CD4-positive, alpha-beta memory T cell (primary cell): ENCODE results near the gene CD2. TPM values are rescaled to one million over a fixed set of nuclear protein-coding genes. Genes with fewer than 3 reads are reported as not detected.

Experiments
- CTCF ChIA-PET: fragments of 350-600 bp; sonication (Branson Sonifier 250); formaldehyde crosslinking; loops from one replicate; lab custom pipeline; 2021; ENCODE audit warnings: inconsistent platforms; ENCODE audit not compliant: partially characterized antibody; lab: Charles Lee
- POLR2A ChIA-PET: fragments of 350-600 bp; sonication (Branson Sonifier 250); formaldehyde crosslinking; loops from one replicate; lab custom pipeline; 2021; ENCODE audit not compliant: partially characterized antibody; lab: Charles Lee
- DNase-seq, 5 donors: peaks; one replicate each; pipeline versions ENCODE4 v3.0.0 to v3.0.0-alpha.2; 2020 to 2022; ENCODE audit warnings: mixed read lengths in 1 of 5
- H3K27ac ChIP-seq: one replicate; pipeline ENCODE4 v1.7.0; 2013; ENCODE audit warnings: low read depth, low read length
- H3K27me3 ChIP-seq: 2 replicates; pipeline ENCODE4 v1.7.0; 2013; ENCODE audit warnings: mild to moderate bottlenecking, low read length, moderate library complexity; ENCODE audit not compliant: insufficient read depth
- H3K36me3 ChIP-seq: 2 replicates; pipeline ENCODE4 v1.7.0; 2013; ENCODE audit warnings: mild to moderate bottlenecking, low read length, moderate library complexity; ENCODE audit not compliant: insufficient read depth
- H3K4me1 ChIP-seq: 2 replicates; pipeline ENCODE4 v1.7.0; 2013; ENCODE audit warnings: mild to moderate bottlenecking, low read length, moderate library complexity; ENCODE audit not compliant: insufficient read depth
- H3K4me3 ChIP-seq, 2 donors: one replicate each; pipeline ENCODE4 v1.7.0; 2013; ENCODE audit warnings: low read length in 2 of 2, mild to moderate bottlenecking in 1 of 2
- H3K9me3 ChIP-seq, 2 donors: one replicate each; pipeline ENCODE4 v1.7.0; 2013; ENCODE audit warnings: low read length in 2 of 2, control low read depth in 1 of 2; ENCODE audit not compliant: control insufficient read depth in 1 of 2
- H3K27ac Mint-ChIP-seq, 7 donors: one replicate each; pipeline ENCODE4 v1.8.0; 2020 to 2021; ENCODE audit warnings: mixed read lengths in 7 of 7, mild to moderate bottlenecking in 6 of 7, inconsistent platforms in 3 of 7, moderate library complexity in 3 of 7
- H3K27me3 Mint-ChIP-seq, 2 donors: one replicate each; pipeline ENCODE4 v1.8.0; 2020 to 2021; ENCODE audit warnings: mixed read lengths in 2 of 2
- H3K36me3 Mint-ChIP-seq, 2 donors: one replicate each; pipeline ENCODE4 v1.8.0; 2020 to 2021; ENCODE audit warnings: mixed read lengths in 2 of 2, inconsistent platforms in 1 of 2, mild to moderate bottlenecking in 1 of 2
- H3K4me1 Mint-ChIP-seq, 4 donors: one replicate each; pipeline ENCODE4 v1.8.0; 2020 to 2021; ENCODE audit warnings: mixed read lengths in 4 of 4, mild to moderate bottlenecking in 1 of 4
- H3K4me3 Mint-ChIP-seq, 8 donors: one replicate each; pipeline ENCODE4 v1.8.0; 2020 to 2021; ENCODE audit warnings: mixed read lengths in 8 of 8, mild to moderate bottlenecking in 7 of 8, moderate library complexity in 6 of 8, inconsistent platforms in 3 of 8
- H3K9me3 Mint-ChIP-seq, 8 donors: one replicate each; pipeline ENCODE4 v1.8.0; 2020 to 2021; ENCODE audit warnings: mixed read lengths in 8 of 8, mild to moderate bottlenecking in 5 of 8, inconsistent platforms in 3 of 8, moderate library complexity in 1 of 8
- intact Hi-C: fragments of 100-400 bp; cut with micrococcal nuclease; formaldehyde crosslinking; loops from one replicate; pipeline ENCODE4 v1.15.1; 2023
- polyA plus RNA-seq, 2 donors: library from polyadenylated mRNA; unstranded; fragments of 300-500 nt; fragmentation: Illumina TruSeq; gene quantifications; one replicate each; pipeline ENCODE4 v1.2.3, GENCODE V29; 2021
- total RNA-seq, 2 experiments: library from RNA; stranded (reverse); gene quantifications; one replicate each; pipeline ENCODE4 v1.2.3, GENCODE V29; 2021

CD2 gene
- total and polyA plus RNA-seq, 4 experiments from 2014 or later = 305 to 471 (median 363) TPM

- Histone ChIP-seq H3K4me1 (peaks cover 4% of the 10 kb centered on the region), H3K36me3 (no peaks in the 10 kb centered on the region), H3K4me3 (no peak overlapping the region), H3K27me3 (no peaks in the 10 kb centered on the region), H3K9me3 (no peaks in the 10 kb centered on the region), H3K27ac (no peak overlapping the region)
- CTCF ChIA-PET = interaction anchor here (1.8 to 4.7 kb wide), 4 partner anchors 17 to 407 kb away, joined by 7 to 33 read pairs (median 12); no protein-coding TSS in a partner anchor
- intact Hi-C loops = no loop called here
- peaks cover 1 to 5% (median 4%) of the 10 kb centered on the region in 4 donors for H3K4me1 Mint-ChIP-seq
- peaks cover 0 to 3% (median 0%) of the 10 kb centered on the region in 8 donors for H3K9me3 Mint-ChIP-seq
- peak in 1 of 5 donors; percentile 34 for DNase-seq
- H3K36me3 Mint-ChIP-seq = no peaks in the 10 kb centered on the region
- H3K27me3 Mint-ChIP-seq = peaks cover 1 to 3% of the 10 kb centered on the region in 2 donors
- H3K4me3 Mint-ChIP-seq = no peak overlapping the region
- POLR2A ChIA-PET = no interaction called here
- no peak overlapping the region for H3K27ac Mint-ChIP-seq
Measured at GRCh38 chr1:116721451-116722007, 32.7 kb upstream of the CD2 start.

- peaks cover 0 to 1% of the 10 kb centered on the region in 2 donors for H3K27me3 Mint-ChIP-seq
- CTCF ChIA-PET = interaction anchor here (1.1 to 7.5 kb wide), 9 partner anchors 12 to 407 kb away, joined by 3 to 160 read pairs (median 10); partner anchors contain the start of gene TTF2
- intact Hi-C loops = no loop called here
Measured at GRCh38 chr1:116722016-116722838, 32.0 kb upstream of the CD2 start.

GRCh38 chr1:116724765-116725375 lies 29.4 kb upstream of the CD2 start:
- Mint-ChIP-seq H3K4me1 (peaks cover 6 to 27% (median 12%) of the 10 kb centered on the region in 4 donors), H3K4me3 (no peak overlapping the region), H3K9me3 (peaks cover 0 to under 1% (median 0%) of the 10 kb centered on the region in 8 donors), H3K36me3 (no peaks in the 10 kb centered on the region), H3K27me3 (no peaks in the 10 kb centered on the region), H3K27ac (peak overlapping the region in 3 of 7 donors; percentile 1 to 47 (median 39))
- Histone ChIP-seq H3K9me3 (no peaks in the 10 kb centered on the region), H3K27me3 (no peaks in the 10 kb centered on the region), H3K27ac (no peak overlapping the region), H3K4me3 (no peak overlapping the region), H3K36me3 (no peaks in the 10 kb centered on the region), H3K4me1 (peaks cover 13% of the 10 kb centered on the region)
- CTCF ChIA-PET = interaction anchor here (0.6 to 7.5 kb wide), 47 partner anchors 9 to 851 kb away, joined by 3 to 160 read pairs (median 4); partner anchors contain the start of gene TTF2
- intact Hi-C loops = loop anchor here (1.0 to 2.0 kb wide), 5 partner anchors 12 to 403 kb away; no protein-coding TSS in a partner anchor
- POLR2A ChIA-PET = interaction anchor here (0.6 to 1.3 kb wide), 5 partner anchors 13 to 333 kb away, joined by 3 to 6 read pairs (median 4); no protein-coding TSS in a partner anchor
- DNase-seq = peak; percentile 67 to 81 (median 73)

More at GRCh38 chr1:116722016-116722838, 32.0 kb upstream of the CD2 start:
- POLR2A ChIA-PET = interaction anchor here (1.9 kb wide), 1 partner anchor 16 kb away, joined by 7 read pairs; no protein-coding TSS in a partner anchor
- DNase-seq = no peak
- Histone ChIP-seq H3K9me3 (no peaks in the 10 kb centered on the region), H3K4me1 (peaks cover 11% of the 10 kb centered on the region), H3K27me3 (no peaks in the 10 kb centered on the region), H3K4me3 (no peak overlapping the region), H3K27ac (no peak overlapping the region), H3K36me3 (no peaks in the 10 kb centered on the region)
- H3K27ac Mint-ChIP-seq = peak overlapping the region in 1 of 7 donors; percentile 2
- H3K4me1 Mint-ChIP-seq = peaks cover 6 to 11% (median 9%) of the 10 kb centered on the region in 4 donors
- peaks cover 0 to 3% (median 0%) of the 10 kb centered on the region in 8 donors for H3K9me3 Mint-ChIP-seq
- no peaks in the 10 kb centered on the region for H3K36me3 Mint-ChIP-seq
- no peak overlapping the region for H3K4me3 Mint-ChIP-seq

GRCh38 chr1:116725798-116726197 lies 28.4 kb upstream of the CD2 start:
- intact Hi-C loops = loop anchor here (2.0 kb wide), 1 partner anchor 209 kb away; no protein-coding TSS in a partner anchor
- Mint-ChIP-seq H3K9me3 (no peaks in the 10 kb centered on the region), H3K4me1 (peaks cover 6 to 27% (median 12%) of the 10 kb centered on the region in 4 donors), H3K4me3 (no peak overlapping the region), H3K36me3 (no peaks in the 10 kb centered on the region), H3K27me3 (no peaks in the 10 kb centered on the region), H3K27ac (no peak overlapping the region)
- Histone ChIP-seq H3K27me3 (no peaks in the 10 kb centered on the region), H3K27ac (no peak overlapping the region), H3K4me3 (no peak overlapping the region), H3K4me1 (peaks cover 13% of the 10 kb centered on the region), H3K9me3 (no peaks in the 10 kb centered on the region), H3K36me3 (no peaks in the 10 kb centered on the region)
- no peak for DNase-seq
- CTCF ChIA-PET = interaction anchor here (0.7 to 7.5 kb wide), 31 partner anchors 8 to 403 kb away, joined by 3 to 160 read pairs (median 6); partner anchors contain the start of gene TTF2
- POLR2A ChIA-PET = interaction anchor here (0.7 to 1.3 kb wide), 3 partner anchors 11 to 238 kb away, joined by 3 to 4 read pairs (median 4); no protein-coding TSS in a partner anchor

- H3K4me1 ChIP-seq = peaks cover 13% of the 10 kb centered on the region
- POLR2A ChIA-PET = interaction anchor here (1.3 to 1.6 kb wide), 3 partner anchors 10 to 260 kb away, joined by 3 to 6 read pairs (median 4); no protein-coding TSS in a partner anchor
- H3K4me3 ChIP-seq = no peak overlapping the region
- no peaks in the 10 kb centered on the region for H3K9me3 Mint-ChIP-seq
- intact Hi-C loops = no loop called here
- H3K9me3 ChIP-seq = no peaks in the 10 kb centered on the region
- no peak overlapping the region for H3K27ac ChIP-seq
- peaks cover 6 to 27% (median 12%) of the 10 kb centered on the region in 4 donors for H3K4me1 Mint-ChIP-seq
- H3K27me3 ChIP-seq = no peaks in the 10 kb centered on the region
- no peak for DNase-seq
- no peak overlapping the region for H3K4me3 Mint-ChIP-seq
- no peaks in the 10 kb centered on the region for H3K36me3 Mint-ChIP-seq
- no peaks in the 10 kb centered on the region for H3K27me3 Mint-ChIP-seq
- H3K36me3 ChIP-seq = no peaks in the 10 kb centered on the region
- H3K27ac Mint-ChIP-seq = peak overlapping the region in 3 of 7 donors; percentile 2 to 49 (median 16)
- CTCF ChIA-PET = interaction anchor here (1.0 to 7.5 kb wide), 11 partner anchors 12 to 402 kb away, joined by 3 to 160 read pairs (median 6); partner anchors contain the start of gene TTF2
Measured at GRCh38 chr1:116726872-116727820, 27.1 kb upstream of the CD2 start.

- Mint-ChIP-seq H3K4me3 (no peak overlapping the region), H3K27ac (no peak overlapping the region), H3K9me3 (no peaks in the 10 kb centered on the region), H3K4me1 (peaks cover 5 to 21% (median 9%) of the 10 kb centered on the region in 4 donors), H3K36me3 (no peaks in the 10 kb centered on the region), H3K27me3 (no peaks in the 10 kb centered on the region)
- Histone ChIP-seq H3K36me3 (no peaks in the 10 kb centered on the region), H3K4me3 (no peak overlapping the region), H3K27me3 (no peaks in the 10 kb centered on the region), H3K9me3 (no peaks in the 10 kb centered on the region), H3K4me1 (peaks cover 11% of the 10 kb centered on the region), H3K27ac (no peak overlapping the region)
- intact Hi-C loops = no loop called here
- CTCF ChIA-PET = interaction anchor here (3.5 kb wide), 1 partner anchor 86 kb away, joined by 22 read pairs; no protein-coding TSS in a partner anchor
- DNase-seq = no peak
- POLR2A ChIA-PET = no interaction called here
Measured at GRCh38 chr1:116731439-116731838, 22.8 kb upstream of the CD2 start.
